Measurements from ENCODE around the gene CARMIL1. TPM values are rescaled to one million over a fixed set of nuclear protein-coding genes. Genes with fewer than 3 reads are reported as not detected.

The CARMIL1 gene
- total and polyA plus RNA-seq, 10 donors, result 3.7 to 34.8 (median 9.3) TPM

- Histone ChIP-seq H3K9me3 (no peaks in the 10 kb centered on the region), H3K4me3 (no peak overlapping the region), H3K4me1 (peaks cover 0 to 4% (median 0%) of the 10 kb centered on the region in 6 donors), H3K36me3 (peaks cover 0 to 6% (median 0%) of the 10 kb centered on the region in 6 donors), H3K27me3 (replicated peaks in 1 of 7) (no peaks in the 10 kb centered on the region), H3K27ac (no peak overlapping the region)
- intact Hi-C loops (cut with DNase I; ENCODE audit: low total_unique reads), result no loop called here
- DNase-seq, result no peak
- 50 to 92% (median 72%) methylated on average over 2 of the region's 2 CpGs for WGBS, 5 donors
- TF ChIP-seq POLR2AphosphoS5 (IDR thresholded peaks at IDR 0.05) (no peak), POLR2A (IDR thresholded peaks at IDR 0.05) (no peak)
- TF ChIP-seq, protein P1, sequence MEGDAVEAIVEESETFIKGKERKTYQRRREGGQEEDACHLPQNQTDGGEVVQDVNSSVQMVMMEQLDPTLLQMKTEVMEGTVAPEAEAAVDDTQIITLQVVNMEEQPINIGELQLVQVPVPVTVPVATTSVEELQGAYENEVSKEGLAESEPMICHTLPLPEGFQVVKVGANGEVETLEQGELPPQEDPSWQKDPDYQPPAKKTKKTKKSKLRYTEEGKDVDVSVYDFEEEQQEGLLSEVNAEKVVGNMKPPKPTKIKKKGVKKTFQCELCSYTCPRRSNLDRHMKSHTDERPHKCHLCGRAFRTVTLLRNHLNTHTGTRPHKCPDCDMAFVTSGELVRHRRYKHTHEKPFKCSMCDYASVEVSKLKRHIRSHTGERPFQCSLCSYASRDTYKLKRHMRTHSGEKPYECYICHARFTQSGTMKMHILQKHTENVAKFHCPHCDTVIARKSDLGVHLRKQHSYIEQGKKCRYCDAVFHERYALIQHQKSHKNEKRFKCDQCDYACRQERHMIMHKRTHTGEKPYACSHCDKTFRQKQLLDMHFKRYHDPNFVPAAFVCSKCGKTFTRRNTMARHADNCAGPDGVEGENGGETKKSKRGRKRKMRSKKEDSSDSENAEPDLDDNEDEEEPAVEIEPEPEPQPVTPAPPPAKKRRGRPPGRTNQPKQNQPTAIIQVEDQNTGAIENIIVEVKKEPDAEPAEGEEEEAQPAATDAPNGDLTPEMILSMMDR (IDR thresholded peaks at IDR 0.05 in 8 of 11, conservative IDR thresholded peaks at IDR 0.05 in 3 of 11), result no peak
Measured at GRCh38 chr6:25547797-25548196, 268.6 kb downstream of the CARMIL1 start.

DNA sequence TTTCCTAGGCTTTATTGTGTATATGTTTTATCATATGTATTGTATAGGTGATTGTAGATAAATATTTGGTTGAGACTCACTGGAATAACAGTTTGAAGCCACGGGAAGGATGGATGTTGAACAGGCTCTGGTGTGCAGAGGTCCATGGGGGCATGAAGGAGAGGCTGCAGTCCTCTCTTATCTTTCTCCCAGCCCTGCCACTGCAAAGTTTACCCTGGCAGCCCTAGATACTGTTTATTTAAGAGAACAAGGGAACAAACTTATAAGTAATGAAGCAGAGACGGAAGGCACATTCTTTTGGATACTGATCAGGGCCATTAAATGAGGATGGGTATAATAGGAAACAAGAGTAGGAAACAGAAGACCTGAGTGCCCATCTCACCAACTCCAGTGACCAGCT lies 269.3 kb downstream of the CARMIL1 start:
- no peaks in the 10 kb centered on the region for H3K9me3 ChIP-seq
- 73 to 95% (median 84%) methylated on average over 2 of the region's 2 CpGs for WGBS, 5 donors
- DNase-seq, result no peak
- no peaks in the 10 kb centered on the region for H3K27me3 ChIP-seq (replicated peaks in 1 of 7)
- intact Hi-C loops (cut with DNase I; ENCODE audit: low total_unique reads), result no loop called here
- no peak overlapping the region for H3K4me3 ChIP-seq
- H3K36me3 ChIP-seq, result peaks cover 0 to 6% (median 0%) of the 10 kb centered on the region in 6 donors
- H3K4me1 ChIP-seq, result peaks cover 0 to 4% (median 0%) of the 10 kb centered on the region in 6 donors
- TF ChIP-seq POLR2AphosphoS5 (IDR thresholded peaks at IDR 0.05) (no peak), POLR2A (IDR thresholded peaks at IDR 0.05) (no peak)
- TF ChIP-seq, protein P1 (IDR thresholded peaks at IDR 0.05 in 8 of 11, conservative IDR thresholded peaks at IDR 0.05 in 3 of 11), result no peak
- no peak overlapping the region for H3K27ac ChIP-seq

DNA sequence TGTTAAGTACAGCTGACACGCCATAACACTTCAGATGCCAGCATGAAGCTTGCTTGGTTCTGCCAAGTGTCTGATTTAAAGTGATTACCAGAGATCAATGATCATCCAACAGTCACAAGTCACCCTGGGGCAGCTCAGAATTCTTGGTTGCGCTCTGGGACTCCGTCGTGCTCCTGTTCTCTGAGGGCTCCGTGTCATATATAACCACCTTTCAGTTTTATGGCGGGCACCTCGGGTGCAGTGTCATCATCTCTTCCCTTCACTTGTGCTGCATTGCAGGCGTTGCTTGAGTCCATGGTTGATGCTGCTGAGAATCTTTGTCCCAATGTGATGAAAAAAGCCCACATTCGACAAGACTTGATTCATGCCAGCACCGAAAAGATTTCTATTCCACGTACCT lies 271.5 kb downstream of the CARMIL1 start:
- intact Hi-C loops (cut with DNase I; ENCODE audit: low total_unique reads), result no loop called here
- no peak for DNase-seq
- no peak for TF ChIP-seq POLR2AphosphoS5 (IDR thresholded peaks at IDR 0.05)
- TF ChIP-seq, protein P1 (IDR thresholded peaks at IDR 0.05 in 8 of 11, conservative IDR thresholded peaks at IDR 0.05 in 3 of 11), result no peak
- no peak for TF ChIP-seq POLR2A (IDR thresholded peaks at IDR 0.05)
- Histone ChIP-seq H3K9me3 (no peaks in the 10 kb centered on the region), H3K4me3 (no peak overlapping the region), H3K27ac (no peak overlapping the region), H3K4me1 (peaks cover 0 to 4% (median 0%) of the 10 kb centered on the region in 6 donors), H3K27me3 (replicated peaks in 1 of 7) (no peaks in the 10 kb centered on the region), H3K36me3 (peaks cover 0 to 6% (median 0%) of the 10 kb centered on the region in 6 donors)
- WGBS, 5 donors, result 92 to 96% (median 93%) methylated on average over 11 of the region's 11 CpGs

DNA sequence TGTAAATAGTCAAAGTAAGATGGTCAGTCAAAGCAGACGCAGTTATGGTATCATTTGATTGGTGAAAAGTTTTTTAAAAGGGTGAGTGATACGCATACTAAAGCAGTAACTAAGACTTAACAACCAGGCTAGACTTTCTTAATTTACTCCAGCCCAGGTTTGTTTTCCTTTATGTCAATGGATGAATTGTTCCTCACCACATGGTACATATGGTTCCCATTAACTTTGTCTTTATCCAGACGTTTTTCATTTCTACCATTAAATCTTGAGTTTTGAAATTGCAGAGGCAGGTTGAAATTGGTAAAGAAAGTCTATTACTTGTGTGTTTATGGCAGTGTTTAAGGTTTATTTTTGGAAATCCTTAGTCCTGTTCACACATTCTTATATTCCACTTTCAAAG lies 274.3 kb downstream of the CARMIL1 start:
- Histone ChIP-seq H3K27me3 (replicated peaks in 1 of 7) (no peaks in the 10 kb centered on the region), H3K36me3 (peaks cover 0 to 10% (median 0%) of the 10 kb centered on the region in 6 donors), H3K4me3 (no peak overlapping the region), H3K9me3 (no peaks in the 10 kb centered on the region), H3K4me1 (peaks cover 0 to 4% (median 0%) of the 10 kb centered on the region in 6 donors), H3K27ac (no peak overlapping the region)
- intact Hi-C loops (cut with DNase I; ENCODE audit: low total_unique reads), result no loop called here
- DNase-seq, result no peak
- TF ChIP-seq POLR2AphosphoS5 (IDR thresholded peaks at IDR 0.05) (no peak), POLR2A (IDR thresholded peaks at IDR 0.05) (no peak)
- TF ChIP-seq, protein P1 (IDR thresholded peaks at IDR 0.05 in 8 of 11, conservative IDR thresholded peaks at IDR 0.05 in 3 of 11), result no peak
- 75 to 95% (median 84%) methylated on average over 3 of the region's 3 CpGs for WGBS, 5 donors

Measured in spleen (tissue), 11 donors.